ENCODE measurements around the gene PKD1L1. TPM values are rescaled to one million over a fixed set of nuclear protein-coding genes. Genes with fewer than 3 reads are reported as not detected.

PKD1L1 gene
- total RNA-seq, 1 experiment from 2014 or later: 0.24 TPM

DNA sequence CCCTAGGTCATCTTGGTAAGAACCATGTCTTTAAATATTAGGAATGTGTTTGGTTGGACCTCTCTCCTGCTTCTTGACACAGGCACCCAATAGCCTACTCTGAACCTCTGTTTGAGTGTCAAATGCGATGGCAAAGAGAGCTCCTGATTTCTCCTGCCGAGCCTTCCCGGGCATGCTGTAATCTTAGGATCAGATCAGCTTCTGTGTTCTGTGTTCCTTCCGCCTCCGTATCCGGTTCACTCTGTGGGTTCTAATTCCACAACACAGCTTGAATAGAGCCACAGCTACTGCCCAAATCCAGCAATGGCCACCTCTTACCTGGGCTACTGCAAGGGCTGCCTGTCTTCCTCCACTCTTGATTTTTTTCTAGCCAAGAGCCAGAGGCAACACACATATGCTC, 201.1 kb downstream of the PKD1L1 start:
- Mint-ChIP-seq H3K27ac (ENCODE audit: unreplicated experiment) (no peak overlapping the region), H3K4me1 (ENCODE audit: low read depth, unreplicated experiment) (peaks cover 9% of the 10 kb centered on the region), H3K4me3 (ENCODE audit: low read depth, unreplicated experiment) (no peak overlapping the region), H3K27me3 (ENCODE audit: unreplicated experiment) (no peaks in the 10 kb centered on the region), H3K36me3 (ENCODE audit: insufficient read depth, unreplicated experiment) (no peaks in the 10 kb centered on the region), H3K9me3 (ENCODE audit: low read depth, unreplicated experiment) (no peaks in the 10 kb centered on the region)
- TF ChIP-seq, protein P1, sequence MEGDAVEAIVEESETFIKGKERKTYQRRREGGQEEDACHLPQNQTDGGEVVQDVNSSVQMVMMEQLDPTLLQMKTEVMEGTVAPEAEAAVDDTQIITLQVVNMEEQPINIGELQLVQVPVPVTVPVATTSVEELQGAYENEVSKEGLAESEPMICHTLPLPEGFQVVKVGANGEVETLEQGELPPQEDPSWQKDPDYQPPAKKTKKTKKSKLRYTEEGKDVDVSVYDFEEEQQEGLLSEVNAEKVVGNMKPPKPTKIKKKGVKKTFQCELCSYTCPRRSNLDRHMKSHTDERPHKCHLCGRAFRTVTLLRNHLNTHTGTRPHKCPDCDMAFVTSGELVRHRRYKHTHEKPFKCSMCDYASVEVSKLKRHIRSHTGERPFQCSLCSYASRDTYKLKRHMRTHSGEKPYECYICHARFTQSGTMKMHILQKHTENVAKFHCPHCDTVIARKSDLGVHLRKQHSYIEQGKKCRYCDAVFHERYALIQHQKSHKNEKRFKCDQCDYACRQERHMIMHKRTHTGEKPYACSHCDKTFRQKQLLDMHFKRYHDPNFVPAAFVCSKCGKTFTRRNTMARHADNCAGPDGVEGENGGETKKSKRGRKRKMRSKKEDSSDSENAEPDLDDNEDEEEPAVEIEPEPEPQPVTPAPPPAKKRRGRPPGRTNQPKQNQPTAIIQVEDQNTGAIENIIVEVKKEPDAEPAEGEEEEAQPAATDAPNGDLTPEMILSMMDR (IDR thresholded peaks at IDR 0.05; ENCODE audit: unreplicated experiment): no peak
- intact Hi-C loops (cut with micrococcal nuclease; ENCODE audit: unreplicated experiment): no loop called here
- DNase-seq: no peak
- CTCF ChIA-PET: no interaction called here
- no TSS peak for BruUV-seq (replicated peaks)

DNA sequence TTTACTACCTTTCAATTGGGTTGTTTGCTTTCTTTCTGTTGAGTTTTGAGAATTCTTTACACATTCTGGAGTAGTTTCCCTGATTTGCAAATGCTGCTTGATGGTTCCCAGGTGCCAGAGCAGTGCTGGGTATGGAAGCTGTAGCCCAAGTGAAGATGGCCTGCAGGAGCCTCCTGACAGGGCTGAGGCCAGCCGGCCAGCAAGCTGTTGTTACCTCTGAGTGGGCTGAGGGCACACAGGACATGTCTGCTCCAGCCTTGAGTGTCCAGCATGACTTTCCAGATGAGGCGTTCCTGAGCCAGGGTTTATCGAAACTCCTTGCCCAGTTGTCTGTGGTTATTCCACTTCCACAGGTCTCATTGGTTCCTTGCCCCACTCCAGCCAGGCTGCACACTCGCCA, 201.8 kb downstream of the PKD1L1 start:
- Mint-ChIP-seq H3K9me3 (ENCODE audit: low read depth, unreplicated experiment) (no peaks in the 10 kb centered on the region), H3K36me3 (ENCODE audit: insufficient read depth, unreplicated experiment) (no peaks in the 10 kb centered on the region), H3K27ac (ENCODE audit: unreplicated experiment) (no peak overlapping the region), H3K4me3 (ENCODE audit: low read depth, unreplicated experiment) (no peak overlapping the region), H3K27me3 (ENCODE audit: unreplicated experiment) (no peaks in the 10 kb centered on the region), H3K4me1 (ENCODE audit: low read depth, unreplicated experiment) (peaks cover 9% of the 10 kb centered on the region)
- CTCF ChIA-PET: no interaction called here
- TF ChIP-seq, protein P1 (IDR thresholded peaks at IDR 0.05; ENCODE audit: unreplicated experiment): no peak
- intact Hi-C loops (cut with micrococcal nuclease; ENCODE audit: unreplicated experiment): no loop called here
- no TSS peak for BruUV-seq (replicated peaks)
- no peak for DNase-seq

DNA sequence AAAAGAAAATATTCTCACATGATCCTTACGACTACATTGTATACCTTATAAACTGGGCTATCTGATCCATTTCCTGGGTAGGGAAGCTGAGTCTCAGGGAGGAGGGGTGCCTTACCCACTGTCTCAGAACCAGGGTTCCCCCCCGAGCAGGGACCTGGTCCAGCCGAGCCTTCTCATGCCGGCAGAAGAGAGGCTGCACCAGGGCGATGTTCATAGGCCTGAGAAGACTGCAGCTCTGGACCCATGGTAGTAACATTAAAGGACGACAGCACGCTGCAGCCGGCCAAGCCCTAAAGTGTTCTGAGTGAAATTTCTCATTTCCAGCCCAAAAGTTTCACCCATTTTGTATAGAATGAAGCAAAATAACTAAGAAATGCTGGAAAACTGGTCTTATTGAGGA, 203.4 kb downstream of the PKD1L1 start:
- Mint-ChIP-seq H3K27ac (ENCODE audit: unreplicated experiment) (no peak overlapping the region), H3K27me3 (ENCODE audit: unreplicated experiment) (no peaks in the 10 kb centered on the region), H3K4me3 (ENCODE audit: low read depth, unreplicated experiment) (no peak overlapping the region)

DNA sequence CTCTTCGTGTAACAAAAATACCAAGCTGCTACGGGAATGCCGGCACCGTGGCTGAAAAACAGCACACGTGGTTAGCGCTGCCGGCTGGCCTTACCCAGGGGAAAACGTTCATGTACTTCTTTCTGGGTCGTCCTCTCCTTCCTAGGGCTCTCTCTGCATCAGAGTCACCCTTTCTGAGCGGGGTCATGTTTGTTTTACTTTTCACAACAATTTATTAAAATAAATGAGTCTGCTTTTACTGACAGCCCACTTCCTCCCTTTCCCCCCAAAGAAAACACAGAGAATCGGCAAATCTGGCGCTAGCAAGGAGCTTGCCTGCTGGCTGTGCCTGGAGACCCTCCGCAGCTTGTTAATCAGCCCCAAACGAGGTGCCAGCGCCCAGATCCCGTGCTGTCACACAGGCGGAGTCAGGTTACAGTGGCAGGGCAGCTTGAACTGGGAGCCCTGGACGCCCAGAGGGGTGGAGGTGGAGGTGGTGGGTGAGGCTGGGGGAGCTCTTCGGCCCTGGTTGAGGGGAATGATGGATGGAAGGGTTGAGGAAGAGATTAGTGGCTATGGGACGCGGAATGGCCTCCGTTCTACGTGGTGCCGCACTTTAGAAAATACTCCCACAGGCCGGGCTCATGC, 204.2 kb downstream of the PKD1L1 start:
- H3K27ac Mint-ChIP-seq (ENCODE audit: unreplicated experiment): no peak overlapping the region
- BruUV-seq (replicated peaks): no TSS peak

More for the DNA sequence above, 203.4 kb downstream of the PKD1L1 start:
- no peak for DNase-seq
- CTCF ChIA-PET: no interaction called here
- Mint-ChIP-seq H3K36me3 (ENCODE audit: insufficient read depth, unreplicated experiment) (no peaks in the 10 kb centered on the region), H3K4me1 (ENCODE audit: low read depth, unreplicated experiment) (peaks cover 9% of the 10 kb centered on the region), H3K9me3 (ENCODE audit: low read depth, unreplicated experiment) (no peaks in the 10 kb centered on the region)
- no TSS peak for BruUV-seq (replicated peaks)
- TF ChIP-seq, protein P1 (IDR thresholded peaks at IDR 0.05; ENCODE audit: unreplicated experiment): no peak
- intact Hi-C loops (cut with micrococcal nuclease; ENCODE audit: unreplicated experiment): no loop called here

More for the DNA sequence above, 204.2 kb downstream of the PKD1L1 start:
- no peaks in the 10 kb centered on the region for H3K36me3 Mint-ChIP-seq (ENCODE audit: insufficient read depth, unreplicated experiment)
- DNase-seq: no peak
- no peaks in the 10 kb centered on the region for H3K9me3 Mint-ChIP-seq (ENCODE audit: low read depth, unreplicated experiment)
- TF ChIP-seq, protein P1 (IDR thresholded peaks at IDR 0.05; ENCODE audit: unreplicated experiment): no peak
- intact Hi-C loops (cut with micrococcal nuclease; ENCODE audit: unreplicated experiment): no loop called here
- H3K27me3 Mint-ChIP-seq (ENCODE audit: unreplicated experiment): no peaks in the 10 kb centered on the region
- CTCF ChIA-PET: no interaction called here
- H3K4me1 Mint-ChIP-seq (ENCODE audit: low read depth, unreplicated experiment): peaks cover 9% of the 10 kb centered on the region
- no peak overlapping the region for H3K4me3 Mint-ChIP-seq (ENCODE audit: low read depth, unreplicated experiment)

Data from Calu3 (cell line).